Stomach (tissue), 9 donors: Measurements from ENCODE around the gene PVR. TPM values are rescaled to one million over a fixed set of nuclear protein-coding genes. Genes with fewer than 3 reads are reported as not detected.
A peak's percentile ranks its signal among the peaks of the same experiment; 100 is the strongest.

ENCODE experiments used
- DNase-seq, 2 donors: peaks; one replicate each; pipeline versions ENCODE4 v3.0.0 to v3.0.0-alpha.2; 2013 to 2019
- H3K27ac ChIP-seq, 5 donors: fragments of 200-600 bp in 4 of 5; sonication (generic) in 4 of 5; one replicate each; pipeline ENCODE4 v1.5.1; 2013 to 2019; ENCODE audit warnings: mild to moderate bottlenecking in 1 of 5, moderate library complexity in 1 of 5
- H3K27me3 ChIP-seq, 3 donors: fragments of 200-600 bp; sonication (generic); one replicate each; pipeline ENCODE4 v1.5.1; 2017 to 2019; ENCODE audit warnings: mixed run types in 1 of 3
- H3K36me3 ChIP-seq, 4 donors: fragments of 200-600 bp; sonication (generic); 1 replicate in 3 of 4; 2 replicates in 1 of 4; pipeline ENCODE4 v1.5.1; 2016 to 2019
- H3K4me1 ChIP-seq, 4 donors: fragments of 200-600 bp; sonication (generic); one replicate each; pipeline ENCODE4 v1.5.1; 2016 to 2019
- H3K4me3 ChIP-seq, 4 donors: fragments of 200-600 bp; sonication (generic) in 3 of 4; one replicate each; pipeline ENCODE4 v1.5.1; 2016 to 2019; ENCODE audit warnings: mild to moderate bottlenecking in 1 of 4
- H3K9me3 ChIP-seq, 4 donors: fragments of 200-600 bp; sonication (generic); one replicate each; pipeline ENCODE4 v1.5.1; 2016 to 2019
- EP300 ChIP-seq: sonication (generic); formaldehyde crosslinking; IDR thresholded peaks from one replicate; pipeline ENCODE4 v1.6.1; 2017; ENCODE audit warnings: antibody characterized with exemption
- POLR2A ChIP-seq, 4 donors: fragments of 450-650 bp; IDR thresholded peaks; one replicate each; pipeline ENCODE4 v1.6.1; 2016; ENCODE audit warnings: antibody characterized with exemption in 4 of 4, control low read depth in 2 of 4, mild to moderate bottlenecking in 1 of 4, moderate library complexity in 1 of 4
- POLR2AphosphoS5 ChIP-seq, 3 donors: sonication (generic); formaldehyde crosslinking; IDR thresholded peaks; one replicate each; pipeline ENCODE4 v1.6.1; 2016; ENCODE audit warnings: antibody characterized with exemption in 3 of 3
- WGBS, 5 donors: extraction: QIAGEN DNeasy Blood & Tissue Kit in 3 of 5; methylation state at CpG; one replicate each; pipeline versions ENCODE4 v1.1.5 to v1.1.7; 2013 to 2018; 5-methylcytosine and 5-hydroxymethylcytosine counted together
- intact Hi-C: fragments of 100-400 bp; cut with DNase I; formaldehyde crosslinking; loops from one replicate; pipeline ENCODE4 v1.15.1; 2023; ENCODE audit warnings: low total_unique reads
- polyA plus RNA-seq, 3 donors: library from polyadenylated mRNA; stranded (reverse); fragments of 200-250 nt; gene quantifications; one replicate each; pipeline ENCODE4 v1.2.3, GENCODE V29; 2013
- total RNA-seq, 5 donors: library from RNA; depleted of rRNA; stranded (reverse); fragments of >200 nt; gene quantifications; one replicate each; pipeline versions ENCODE4 v1.1.0 to v1.2.3, GENCODE V29; 2014 to 2016
- TF ChIP-seq, protein P1 (sequence below), 7 experiments: fragments of 450-650 bp in 4 of 7; fragments of 200-600 bp in 3 of 7; sonication (generic) in 3 of 7; IDR thresholded peaks; one replicate each; pipeline ENCODE4 v1.5.1; 2016 to 2019; ENCODE audit warnings: antibody characterized with exemption in 7 of 7, control low read depth in 2 of 7, mild to moderate bottlenecking in 1 of 7
- donor health status: healthy with polysubstance abuse.
- donor health status: Bipolar disorder and iron deficiency.
- donor health status: healthy.

PVR gene
- total and polyA plus RNA-seq, 8 donors = 4.9 to 80.8 (median 33.7) TPM

DNA sequence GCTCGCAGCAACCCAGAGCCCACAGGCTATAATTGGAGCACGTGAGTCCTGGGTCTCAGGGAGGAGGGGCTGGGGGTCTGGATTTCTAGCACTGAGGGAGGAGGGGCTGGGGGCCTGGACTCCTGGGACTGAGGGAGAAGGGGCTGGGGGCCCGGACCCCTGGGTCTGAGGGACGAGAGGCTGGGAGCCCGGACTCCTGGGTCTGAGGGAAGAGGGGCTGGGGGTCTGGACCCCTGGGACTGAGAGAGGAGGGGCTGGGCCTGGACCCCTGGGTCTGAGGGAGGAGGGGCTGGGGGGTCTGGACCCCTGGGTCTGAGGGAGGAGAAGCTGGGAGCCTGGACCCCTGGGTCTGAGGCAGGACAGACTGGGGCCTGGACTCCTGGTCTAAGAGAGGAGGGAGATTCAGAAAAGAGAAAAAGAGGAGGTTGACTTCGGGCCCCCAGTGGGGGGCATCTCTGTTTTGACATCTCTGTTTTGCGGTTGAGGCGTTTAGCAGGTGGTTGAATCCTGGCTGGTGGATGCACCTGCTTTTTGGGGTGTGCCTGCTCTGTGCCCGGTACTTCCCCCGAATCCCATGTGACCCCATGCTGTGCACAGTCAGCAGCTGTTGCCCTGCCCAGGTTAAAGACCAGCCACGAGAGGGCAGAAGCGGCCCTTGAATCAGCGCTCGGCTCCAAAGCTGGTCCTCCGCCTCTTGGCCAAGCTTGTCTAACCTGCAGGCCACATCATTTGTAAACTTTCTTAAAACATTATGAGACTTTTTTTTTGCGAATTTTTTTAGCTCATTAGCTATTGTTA lies 10.5 kb downstream of the PVR start:
- no peak overlapping the region for H3K4me3 ChIP-seq
- H3K27me3 ChIP-seq = no peaks in the 10 kb centered on the region
- H3K4me1 ChIP-seq = peaks cover 0 to 23% (median 6%) of the 10 kb centered on the region in 4 donors
- peak; percentile 82 to 87 for DNase-seq
- intact Hi-C loops = no loop called here
- WGBS, 5 donors = 36 to 48% (median 42%) methylated on average over 16 of the region's 16 CpGs
- no peaks in the 10 kb centered on the region for H3K9me3 ChIP-seq
- H3K36me3 ChIP-seq = peaks cover 55 to 97% (median 92%) of the 10 kb centered on the region in 4 donors
- TF ChIP-seq POLR2A (IDR thresholded peaks at IDR 0.05) (no peak), POLR2AphosphoS5 (IDR thresholded peaks at IDR 0.05) (peak in 1 of 3 donors; percentile 49)
- TF ChIP-seq, protein P1, sequence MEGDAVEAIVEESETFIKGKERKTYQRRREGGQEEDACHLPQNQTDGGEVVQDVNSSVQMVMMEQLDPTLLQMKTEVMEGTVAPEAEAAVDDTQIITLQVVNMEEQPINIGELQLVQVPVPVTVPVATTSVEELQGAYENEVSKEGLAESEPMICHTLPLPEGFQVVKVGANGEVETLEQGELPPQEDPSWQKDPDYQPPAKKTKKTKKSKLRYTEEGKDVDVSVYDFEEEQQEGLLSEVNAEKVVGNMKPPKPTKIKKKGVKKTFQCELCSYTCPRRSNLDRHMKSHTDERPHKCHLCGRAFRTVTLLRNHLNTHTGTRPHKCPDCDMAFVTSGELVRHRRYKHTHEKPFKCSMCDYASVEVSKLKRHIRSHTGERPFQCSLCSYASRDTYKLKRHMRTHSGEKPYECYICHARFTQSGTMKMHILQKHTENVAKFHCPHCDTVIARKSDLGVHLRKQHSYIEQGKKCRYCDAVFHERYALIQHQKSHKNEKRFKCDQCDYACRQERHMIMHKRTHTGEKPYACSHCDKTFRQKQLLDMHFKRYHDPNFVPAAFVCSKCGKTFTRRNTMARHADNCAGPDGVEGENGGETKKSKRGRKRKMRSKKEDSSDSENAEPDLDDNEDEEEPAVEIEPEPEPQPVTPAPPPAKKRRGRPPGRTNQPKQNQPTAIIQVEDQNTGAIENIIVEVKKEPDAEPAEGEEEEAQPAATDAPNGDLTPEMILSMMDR (IDR thresholded peaks at IDR 0.05) = peak in 5 of 7 experiments; percentile 45 to 63 (median 58)
- H3K27ac ChIP-seq = no peak overlapping the region

DNA sequence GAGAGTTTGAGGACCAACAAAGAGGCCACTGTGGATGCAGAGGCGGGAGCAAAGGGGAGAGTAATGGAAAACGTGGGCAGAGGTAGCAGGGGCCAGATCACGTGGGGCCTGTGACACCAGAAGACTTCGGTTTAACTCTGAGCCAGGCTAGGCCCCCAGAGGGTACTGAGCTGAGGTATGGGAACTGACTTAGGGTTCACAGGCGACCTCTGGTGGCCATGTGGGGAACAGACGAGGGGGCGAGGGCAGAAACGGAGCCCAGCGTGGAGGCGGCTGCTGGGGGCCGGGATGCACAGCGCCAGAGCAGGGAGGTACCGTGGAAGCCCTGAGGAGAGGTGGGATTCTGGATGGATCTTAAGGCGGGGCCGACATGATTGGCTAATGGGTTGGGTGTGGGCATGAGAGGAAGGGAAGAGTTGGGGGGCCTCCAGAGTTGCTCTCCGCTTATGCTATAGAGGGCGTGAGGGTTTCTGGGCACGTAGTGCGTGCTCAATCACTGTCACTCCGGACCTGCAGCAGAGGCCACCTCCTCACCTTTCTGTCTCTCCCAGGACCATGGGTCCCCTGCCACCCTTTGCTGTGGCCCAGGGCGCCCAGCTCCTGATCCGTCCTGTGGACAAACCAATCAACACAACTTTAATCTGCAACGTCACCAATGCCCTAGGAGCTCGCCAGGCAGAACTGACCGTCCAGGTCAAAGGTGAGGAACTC lies 13.7 kb downstream of the PVR start:
- H3K4me1 ChIP-seq = peaks cover 0 to 19% (median 5%) of the 10 kb centered on the region in 4 donors
- peak; percentile 71 to 85 for DNase-seq
- H3K4me3 ChIP-seq = no peak overlapping the region
- WGBS, 5 donors = 35 to 43% (median 37%) methylated on average over 25 of the region's 25 CpGs
- peaks cover 48 to 97% (median 92%) of the 10 kb centered on the region in 4 donors for H3K36me3 ChIP-seq
- TF ChIP-seq POLR2A (IDR thresholded peaks at IDR 0.05) (no peak), POLR2AphosphoS5 (IDR thresholded peaks at IDR 0.05) (no peak), EP300 (no peak)
- TF ChIP-seq, protein P1 (IDR thresholded peaks at IDR 0.05) = peak in 6 of 7 experiments; percentile 41 to 92 (median 91)
- no peaks in the 10 kb centered on the region for H3K9me3 ChIP-seq
- H3K27ac ChIP-seq = no peak overlapping the region
- H3K27me3 ChIP-seq = no peaks in the 10 kb centered on the region
- intact Hi-C loops = loop anchor here (5.0 kb wide), 1 partner anchor 85 kb away; no protein-coding TSS in a partner anchor

DNA sequence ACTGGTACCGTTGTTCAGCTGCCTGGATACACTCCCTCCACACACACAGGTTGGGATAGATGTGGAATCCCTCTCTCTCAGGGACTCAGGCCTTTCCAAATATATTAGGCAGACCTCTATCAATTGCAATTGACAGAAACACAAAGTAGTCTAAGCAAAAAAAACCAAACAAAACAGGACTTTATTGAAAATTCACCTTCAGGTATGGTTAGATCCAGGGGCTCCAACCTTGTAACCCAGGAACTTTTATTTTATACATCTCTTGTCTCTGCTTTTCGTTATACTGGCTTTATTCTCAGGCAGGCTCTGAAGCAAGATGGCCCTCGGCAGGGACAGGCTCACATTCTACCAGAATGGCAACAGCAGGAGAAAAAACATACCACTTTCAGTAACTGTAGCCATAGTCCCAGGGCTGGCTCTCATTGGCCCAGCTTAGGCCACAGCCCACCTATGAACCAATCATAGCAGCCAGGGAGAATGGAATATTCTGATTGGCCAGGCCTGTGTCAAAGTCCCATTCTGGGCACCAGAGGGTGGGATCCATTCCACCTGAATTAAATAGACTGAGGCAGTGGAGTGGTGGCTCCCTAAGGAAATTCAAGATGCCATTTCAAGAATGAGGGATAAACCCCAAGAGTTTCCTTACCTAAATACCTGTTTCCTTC lies 14.5 kb downstream of the PVR start:
- H3K4me1 ChIP-seq = peaks cover 0 to 25% (median 5%) of the 10 kb centered on the region in 4 donors
- H3K27ac ChIP-seq = no peak overlapping the region
- no peaks in the 10 kb centered on the region for H3K27me3 ChIP-seq
- 89 to 97% (median 95%) methylated on average over 3 of the region's 3 CpGs for WGBS, 5 donors
- DNase-seq = no peak
- intact Hi-C loops = loop anchor here (5.0 kb wide), 1 partner anchor 86 kb away; no protein-coding TSS in a partner anchor
- TF ChIP-seq POLR2AphosphoS5 (IDR thresholded peaks at IDR 0.05) = no peak
- H3K9me3 ChIP-seq = no peaks in the 10 kb centered on the region
- no peak overlapping the region for H3K4me3 ChIP-seq
- peaks cover 46 to 97% (median 92%) of the 10 kb centered on the region in 4 donors for H3K36me3 ChIP-seq

DNA sequence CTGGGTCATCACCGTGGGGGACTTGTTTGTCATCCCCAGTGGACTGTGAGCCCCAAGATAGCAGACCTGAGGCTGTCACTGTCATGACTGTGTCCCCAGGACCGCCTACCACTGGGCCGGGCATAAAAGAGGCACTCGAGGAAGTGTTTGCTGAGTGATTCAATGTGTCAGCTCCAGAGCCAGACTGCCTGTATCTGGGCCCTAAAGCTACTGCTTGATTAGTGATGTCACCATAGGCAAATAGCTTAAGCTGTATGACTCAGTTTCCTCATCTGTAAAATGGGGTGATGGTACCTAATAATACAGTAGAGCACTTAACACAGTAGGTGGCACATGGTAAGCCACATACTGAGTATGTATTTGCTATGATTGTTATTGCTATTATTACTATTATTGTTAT lies 16.4 kb downstream of the PVR start:
- peaks cover 0 to 17% (median 0%) of the 10 kb centered on the region in 4 donors for H3K4me1 ChIP-seq
- H3K9me3 ChIP-seq = no peaks in the 10 kb centered on the region
- no peak overlapping the region for H3K4me3 ChIP-seq
- peaks cover 41 to 86% (median 81%) of the 10 kb centered on the region in 4 donors for H3K36me3 ChIP-seq
- no peak overlapping the region for H3K27ac ChIP-seq
- 73 to 87% (median 81%) methylated on average over 4 of the region's 4 CpGs for WGBS, 5 donors
- no peak for DNase-seq
- TF ChIP-seq EP300 (no peak), POLR2AphosphoS5 (IDR thresholded peaks at IDR 0.05) (no peak), POLR2A (IDR thresholded peaks at IDR 0.05) (no peak)
- TF ChIP-seq, protein P1 (IDR thresholded peaks at IDR 0.05) = no peak
- intact Hi-C loops = no loop called here
- no peaks in the 10 kb centered on the region for H3K27me3 ChIP-seq
